Testis (tissue), 3 donors: ENCODE measurements around the gene FRZB. TPM values are rescaled to one million over a fixed set of nuclear protein-coding genes. Genes with fewer than 3 reads are reported as not detected.
"Not testable (repeated sequence)": the region's sequence is repeated elsewhere in the genome, so short reads cannot be mapped to it uniquely, and the experiment has no call there.

ENCODE experiments used
- DNase-seq: peaks from one replicate; pipeline ENCODE4 v3.0.0-alpha.2; 2019
- H3K27ac ChIP-seq, 2 donors: fragments of 200-600 bp; sonication (generic); one replicate each; pipeline ENCODE4 v1.5.1; 2019
- H3K27me3 ChIP-seq: fragments of 200-600 bp; sonication (generic); one replicate; pipeline ENCODE4 v1.5.1; 2019
- H3K36me3 ChIP-seq: fragments of 200-600 bp; sonication (generic); one replicate; pipeline ENCODE4 v1.5.1; 2017; ENCODE audit warnings: low read depth; ENCODE audit errors: missing control alignments
- H3K4me1 ChIP-seq: fragments of 200-600 bp; sonication (generic); one replicate; pipeline ENCODE4 v1.5.1; 2019
- H3K4me3 ChIP-seq, 2 donors: fragments of 200-600 bp; sonication (generic); one replicate each; pipeline ENCODE4 v1.5.1; 2017 to 2019
- H3K9me3 ChIP-seq: fragments of 200-600 bp; sonication (generic); one replicate; pipeline ENCODE4 v1.5.1; 2017
- CTCF ChIP-seq, 3 experiments: fragments of 450-650 bp in 2 of 3; fragments of 200-600 bp in 1 of 3; sonication (generic) in 1 of 3; IDR thresholded peaks; one replicate each; pipeline ENCODE4 v1.5.1; 2016 to 2019; ENCODE audit warnings: antibody characterized with exemption in 3 of 3, mild to moderate bottlenecking in 2 of 3, moderate library complexity in 1 of 3
- POLR2A ChIP-seq: fragments of 450-650 bp; IDR thresholded peaks from one replicate; pipeline ENCODE4 v1.6.1; 2017; ENCODE audit warnings: antibody characterized with exemption, mild to moderate bottlenecking, moderate library complexity
- WGBS, 2 donors: methylation state at CpG; one replicate each; pipeline ENCODE4 v1.1.5; 2018; 5-methylcytosine and 5-hydroxymethylcytosine counted together
- intact Hi-C: fragments of 100-400 bp; cut with DNase I; formaldehyde crosslinking; loops from one replicate; pipeline ENCODE4 v1.15.1; 2023; ENCODE audit warnings: low total_unique reads
- polyA plus RNA-seq: library from polyadenylated mRNA; stranded (reverse); fragments of 350-450 nt; fragmentation: Illumina TruSeq; extraction: RNeasy Lipid Tissue Mini Kit (QIAGEN cat#74804); gene quantifications from one replicate; pipeline ENCODE4 v1.2.3, GENCODE V29; 2014; ENCODE audit warnings: low read depth, low replicate concordance; ENCODE audit not compliant: insufficient read depth
- total RNA-seq, 2 donors: library from RNA; depleted of rRNA; stranded (reverse); fragments of >200 nt; gene quantifications; one replicate each; pipeline ENCODE4 v1.2.3, GENCODE V29; 2016

Gene FRZB
- total and polyA plus RNA-seq, 3 donors from 2014 or later, result 8.4 to 25.9 (median 21.3) TPM

- Histone ChIP-seq H3K27me3 (no peaks in the 10 kb centered on the region), H3K9me3 (no peaks in the 10 kb centered on the region), H3K4me3 (no peak overlapping the region), H3K27ac (no peak overlapping the region), H3K36me3 (no peaks in the 10 kb centered on the region), H3K4me1 (no peaks in the 10 kb centered on the region)
- intact Hi-C loops, result no loop called here
- TF ChIP-seq CTCF (IDR thresholded peaks at IDR 0.05) (no peak), POLR2A (no peak)
- DNase-seq, result no peak
- WGBS, 2 donors, result 86 to 94% methylated on average over 1 of the region's 1 CpG
Observed at GRCh38 chr2:182897137-182897536, 30.7 kb upstream of the FRZB start.

- Histone ChIP-seq H3K4me1 (no peaks in the 10 kb centered on the region), H3K9me3 (no peaks in the 10 kb centered on the region), H3K36me3 (no peaks in the 10 kb centered on the region), H3K27me3 (no peaks in the 10 kb centered on the region), H3K27ac (no peak overlapping the region), H3K4me3 (no peak overlapping the region)
- DNase-seq, result no peak
- 84 to 94% methylated on average over 6 of the region's 6 CpGs for WGBS, 2 donors
- TF ChIP-seq CTCF (IDR thresholded peaks at IDR 0.05), result no peak
- intact Hi-C loops, result no loop called here
Observed at GRCh38 chr2:182895798-182896197, 29.4 kb upstream of the FRZB start.

GRCh38 chr2:182895169-182895568 lies 28.7 kb upstream of the FRZB start:
- intact Hi-C loops, result no loop called here
- Histone ChIP-seq H3K27me3 (no peaks in the 10 kb centered on the region), H3K27ac (no peak overlapping the region), H3K4me1 (no peaks in the 10 kb centered on the region), H3K4me3 (no peak overlapping the region), H3K9me3 (no peaks in the 10 kb centered on the region), H3K36me3 (no peaks in the 10 kb centered on the region)
- DNase-seq, result no peak
- 82 to 85% methylated on average over 4 of the region's 4 CpGs for WGBS, 2 donors
- TF ChIP-seq CTCF (IDR thresholded peaks at IDR 0.05) (no peak), POLR2A (no peak)

- H3K9me3 ChIP-seq, result no peaks in the 10 kb centered on the region
- TF ChIP-seq CTCF (IDR thresholded peaks at IDR 0.05), result no peak
- TF ChIP-seq POLR2A, result no peak
- 93 to 94% methylated on average over 7 to 9 of the region's 9 CpGs for WGBS, 2 donors
Observed at GRCh38 chr2:182894174-182894573, 27.7 kb upstream of the FRZB start.

GRCh38 chr2:182893666-182894065 lies 27.2 kb upstream of the FRZB start:
- H3K27me3 ChIP-seq, result no peaks in the 10 kb centered on the region
- TF ChIP-seq CTCF (IDR thresholded peaks at IDR 0.05) (no peak), POLR2A (no peak)
- no peaks in the 10 kb centered on the region for H3K36me3 ChIP-seq
- no peak overlapping the region for H3K27ac ChIP-seq
- H3K9me3 ChIP-seq, result no peaks in the 10 kb centered on the region
- no peaks in the 10 kb centered on the region for H3K4me1 ChIP-seq
- H3K4me3 ChIP-seq, result no peak overlapping the region
- intact Hi-C loops, result no loop called here
- no peak for DNase-seq
- WGBS, 2 donors, result 84 to 92% methylated on average over 8 to 11 of the region's 11 CpGs

More at GRCh38 chr2:182894174-182894573, 27.7 kb upstream of the FRZB start:
- H3K36me3 ChIP-seq, result no peaks in the 10 kb centered on the region
- intact Hi-C loops, result no loop called here
- H3K4me3 ChIP-seq, result no peak overlapping the region
- H3K27ac ChIP-seq, result no peak overlapping the region
- no peak for DNase-seq
- H3K4me1 ChIP-seq, result no peaks in the 10 kb centered on the region
- H3K27me3 ChIP-seq, result no peaks in the 10 kb centered on the region

- 80 to 85% methylated on average over 7 of the region's 7 CpGs for WGBS, 2 donors
- DNase-seq, intact Hi-C loops, H3K27me3 ChIP-seq, H3K4me1 ChIP-seq, H3K9me3 ChIP-seq, H3K27ac ChIP-seq, H3K36me3 ChIP-seq, H3K4me3 ChIP-seq: not testable (repeated sequence)
Observed at GRCh38 chr2:182893035-182893434, 26.6 kb upstream of the FRZB start.
